ENCODE data around the gene TMEM185A.
"Not testable (repeated sequence)": the region's sequence is repeated elsewhere in the genome, so short reads cannot be mapped to it uniquely, and the experiment has no call there.

The TMEM185A gene

GRCh38 chrX:149631234-149632165, at the start of gene TMEM185A:
TMEM185A (minus strand) TSS chrX:149631792; CDS start chrX:149631580, 212 bp downstream.
- peak; percentile 65 for DNase-seq

DNA sequence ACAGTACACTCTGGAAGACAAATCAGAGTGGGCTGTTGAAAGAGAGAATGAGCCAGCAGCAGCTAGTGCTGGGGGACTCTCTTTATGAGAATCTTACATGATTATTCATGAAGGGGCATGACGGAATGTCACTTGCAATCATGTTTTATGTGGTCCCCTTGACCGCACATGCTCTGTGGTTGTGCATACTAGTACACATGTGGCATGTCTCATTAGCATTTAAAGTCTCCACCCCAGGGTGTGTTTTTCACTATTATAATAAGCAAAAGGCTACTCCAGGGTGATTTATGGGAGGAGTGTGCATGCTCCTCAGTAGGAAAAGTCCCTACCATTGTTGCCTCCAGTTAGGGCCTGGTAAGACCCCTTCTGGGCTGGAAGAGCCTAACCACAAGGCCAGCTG, 49.6 kb upstream of the TMEM185A start:
- no peak for DNase-seq

GRCh38 chrX:149679164-149679678, 47.6 kb upstream of the TMEM185A start:
- not testable (repeated sequence) for DNase-seq

- not testable (repeated sequence) for DNase-seq
Observed at GRCh38 chrX:149675554-149675953, 44.0 kb upstream of the TMEM185A start.

DNA sequence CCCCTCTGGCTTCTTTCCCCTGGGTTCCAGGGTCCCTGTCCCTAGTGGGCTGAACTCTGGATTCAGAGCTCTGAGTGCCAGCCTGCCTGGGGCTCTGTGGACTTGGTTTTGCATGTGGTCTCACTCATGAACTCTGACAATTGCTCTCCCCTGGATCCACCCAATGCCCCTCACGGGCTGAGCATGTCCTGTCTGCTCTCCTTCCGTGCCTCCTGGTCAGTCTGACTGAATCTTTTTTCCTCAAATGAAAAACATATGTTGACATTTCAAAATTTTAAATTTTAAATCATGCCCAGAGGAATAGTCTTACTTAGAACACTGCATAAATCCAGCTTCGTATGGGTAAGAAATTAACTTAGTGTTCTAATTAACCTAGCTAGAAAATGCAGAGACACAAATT, 43.5 kb upstream of the TMEM185A start:
- DNase-seq = not testable (repeated sequence)

DNA sequence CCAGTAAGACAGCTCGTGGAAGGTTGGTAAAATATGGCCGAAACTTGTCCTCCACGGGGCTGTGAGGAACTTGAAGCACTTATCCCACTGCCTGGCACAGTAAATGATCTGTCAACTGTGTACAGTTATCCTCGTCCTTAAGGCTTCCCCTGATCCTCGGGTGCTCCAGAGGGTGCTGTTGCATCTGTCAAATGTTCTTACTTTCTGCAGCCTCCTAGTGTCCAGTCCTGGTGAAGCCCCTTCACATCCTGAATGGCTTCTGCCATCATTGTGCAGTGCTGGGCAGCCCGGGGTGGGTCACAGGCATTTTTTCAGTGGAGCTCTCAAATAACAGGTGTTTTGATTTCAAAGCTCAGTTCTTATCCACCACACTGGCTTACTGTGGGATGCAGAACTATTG, 29.0 kb upstream of the TMEM185A start:
- not testable (repeated sequence) for DNase-seq

- DNase-seq = not testable (repeated sequence)
Observed at GRCh38 chrX:149656260-149656884, 24.8 kb upstream of the TMEM185A start.

GRCh38 chrX:149652232-149652981, 20.8 kb upstream of the TMEM185A start:
- no peak for DNase-seq

GRCh38 chrX:149650162-149650561, 18.6 kb upstream of the TMEM185A start:
- no peak for DNase-seq

DNA sequence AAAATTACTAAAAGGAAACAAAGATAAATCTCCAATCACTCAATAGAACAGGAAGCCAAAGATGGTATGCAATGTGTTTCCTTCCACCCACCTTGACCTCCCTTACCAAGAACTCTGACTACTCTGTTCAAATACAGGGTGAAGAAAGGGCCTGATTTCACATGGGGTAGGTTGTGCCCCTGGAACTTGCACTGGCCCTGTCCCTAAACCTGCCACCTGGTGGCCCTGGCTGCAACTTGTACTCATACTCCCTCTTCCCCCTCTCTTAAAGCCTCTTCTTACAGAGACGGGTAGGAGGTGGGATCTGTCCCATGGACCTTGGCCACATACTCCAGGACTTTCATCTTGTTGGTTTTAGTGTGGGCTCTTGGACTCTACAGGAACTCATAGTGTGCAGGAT, 17.3 kb upstream of the TMEM185A start:
- DNase-seq = no peak

DNA sequence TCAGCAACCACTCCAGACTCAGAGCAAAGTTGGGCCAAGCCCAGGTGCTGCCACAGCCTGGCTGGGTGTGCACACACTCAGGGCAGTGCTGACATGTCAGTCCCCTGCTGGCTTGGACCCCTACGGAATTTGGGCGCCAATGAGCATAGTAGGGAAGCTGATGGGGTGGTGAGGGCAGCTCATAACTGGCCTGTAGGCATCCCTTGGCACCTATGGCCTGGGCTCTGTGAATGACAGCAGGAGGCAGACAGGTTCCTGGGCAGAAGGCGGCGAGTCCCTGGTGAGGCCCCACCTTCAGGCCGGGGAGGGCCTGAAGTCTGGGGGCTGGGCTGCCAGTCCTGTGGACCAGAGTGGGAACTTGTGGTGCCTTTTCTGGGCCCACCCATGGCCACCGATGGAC, 15.9 kb upstream of the TMEM185A start:
- DNase-seq = no peak

DNA sequence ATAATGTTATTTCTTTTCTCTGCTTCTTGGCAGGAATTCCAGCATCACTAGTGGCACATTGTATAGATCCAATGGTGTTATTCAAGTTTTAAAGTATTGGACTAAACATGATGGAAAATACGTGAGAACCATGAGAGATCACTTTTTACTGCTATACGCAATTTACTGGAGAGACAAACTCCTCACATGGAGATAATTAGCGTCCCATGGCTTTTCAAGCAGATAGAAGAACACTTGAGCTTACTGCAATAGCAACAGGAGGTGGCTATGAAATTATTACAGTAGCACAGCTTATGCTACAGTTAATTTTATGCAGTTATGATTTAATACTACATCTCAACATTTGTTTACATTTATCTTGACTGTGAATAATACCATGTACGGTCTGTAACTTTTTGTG, 11.9 kb upstream of the TMEM185A start:
- no peak for DNase-seq

DNA sequence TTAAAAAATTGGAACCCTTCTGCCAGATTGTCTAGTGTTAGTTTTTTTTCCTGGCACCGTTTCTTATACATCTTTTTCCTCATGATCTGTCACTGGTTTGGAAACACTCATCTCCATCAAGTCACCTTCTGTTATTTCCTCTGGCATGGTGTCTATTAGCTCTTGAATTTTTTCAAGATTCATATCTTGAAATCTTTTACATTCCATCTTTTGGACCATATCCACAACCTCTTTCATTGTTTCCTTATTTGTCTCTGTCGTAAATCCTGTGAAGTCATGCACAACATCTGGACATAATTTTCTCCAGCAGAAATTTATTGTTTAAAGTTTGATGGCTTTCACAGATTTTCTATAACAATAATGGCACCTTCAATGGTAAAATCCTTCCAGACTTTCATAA, 10.2 kb upstream of the TMEM185A start:
- no peak for DNase-seq

GRCh38 chrX:149641432-149641831, 9.8 kb upstream of the TMEM185A start:
- no peak for DNase-seq

- no peak for DNase-seq
Observed at GRCh38 chrX:149639568-149639967, 8.0 kb upstream of the TMEM185A start.

DNA sequence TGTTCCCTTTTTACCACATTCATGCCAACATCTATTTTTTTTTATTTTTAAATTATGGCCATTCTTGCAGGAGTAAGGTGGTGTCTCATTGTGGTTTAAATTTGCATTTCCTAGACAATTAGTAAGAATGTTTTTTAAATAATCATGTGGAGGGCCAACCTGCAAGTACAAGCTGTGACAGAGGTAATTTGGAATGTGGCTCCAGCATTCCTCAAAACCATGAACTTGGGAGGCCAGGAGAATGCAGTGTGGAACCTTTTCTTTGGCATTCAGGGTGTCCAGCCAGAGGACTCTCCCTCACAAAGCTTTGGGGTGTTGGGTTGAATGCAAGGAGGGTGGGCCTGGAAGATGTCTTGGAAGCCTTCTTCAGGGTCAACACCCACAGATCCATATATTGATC, 7.3 kb upstream of the TMEM185A start:
- DNase-seq = no peak

DNA sequence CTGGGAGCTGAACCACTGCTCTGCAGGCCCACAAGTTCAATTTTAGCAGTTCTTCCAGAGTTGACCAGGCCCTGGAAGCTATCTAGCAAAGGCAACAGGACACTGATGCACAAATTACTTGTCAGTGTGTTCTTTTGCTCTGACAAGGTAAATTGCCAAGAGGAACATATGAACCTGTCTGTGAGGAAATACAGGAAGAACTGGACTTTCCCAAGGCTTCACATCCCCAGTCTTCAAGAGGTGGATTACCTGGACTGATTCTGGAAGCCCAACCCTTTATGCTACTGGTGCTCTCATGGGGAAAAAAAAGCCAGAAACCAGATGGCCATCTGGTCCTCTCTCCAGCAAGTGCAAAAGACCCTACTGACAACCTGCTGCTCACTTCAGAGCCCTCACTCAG, 1.9 kb upstream of the TMEM185A start:
- DNase-seq = no peak

DNA sequence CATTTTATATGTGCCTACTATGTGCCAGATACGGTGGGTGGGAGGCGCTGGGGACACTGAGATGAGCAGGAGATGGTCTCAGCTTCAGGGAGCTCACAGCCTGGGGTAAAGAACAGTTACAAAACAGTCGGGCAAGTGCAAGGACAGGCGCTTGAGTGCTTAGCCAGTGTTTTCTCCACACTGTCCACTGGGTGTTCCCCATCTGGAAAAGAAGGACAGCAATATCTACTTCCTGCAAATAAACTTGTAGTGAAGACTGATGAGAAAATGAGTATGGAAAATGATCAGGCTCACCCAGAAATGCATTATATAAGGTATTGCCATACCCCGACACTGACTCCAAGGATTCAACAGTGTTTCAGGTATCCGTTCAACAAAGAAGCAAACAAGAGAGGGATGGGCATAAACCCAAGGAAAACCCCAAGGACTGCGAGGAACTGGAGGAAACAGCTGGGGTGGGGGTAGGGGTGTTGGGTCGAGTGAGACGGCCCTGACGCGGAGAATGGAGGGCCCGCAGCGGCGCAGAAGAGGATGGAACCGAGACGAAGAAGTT, 835 bp downstream of the TMEM185A start:
- DNase-seq = no peak

DNA sequence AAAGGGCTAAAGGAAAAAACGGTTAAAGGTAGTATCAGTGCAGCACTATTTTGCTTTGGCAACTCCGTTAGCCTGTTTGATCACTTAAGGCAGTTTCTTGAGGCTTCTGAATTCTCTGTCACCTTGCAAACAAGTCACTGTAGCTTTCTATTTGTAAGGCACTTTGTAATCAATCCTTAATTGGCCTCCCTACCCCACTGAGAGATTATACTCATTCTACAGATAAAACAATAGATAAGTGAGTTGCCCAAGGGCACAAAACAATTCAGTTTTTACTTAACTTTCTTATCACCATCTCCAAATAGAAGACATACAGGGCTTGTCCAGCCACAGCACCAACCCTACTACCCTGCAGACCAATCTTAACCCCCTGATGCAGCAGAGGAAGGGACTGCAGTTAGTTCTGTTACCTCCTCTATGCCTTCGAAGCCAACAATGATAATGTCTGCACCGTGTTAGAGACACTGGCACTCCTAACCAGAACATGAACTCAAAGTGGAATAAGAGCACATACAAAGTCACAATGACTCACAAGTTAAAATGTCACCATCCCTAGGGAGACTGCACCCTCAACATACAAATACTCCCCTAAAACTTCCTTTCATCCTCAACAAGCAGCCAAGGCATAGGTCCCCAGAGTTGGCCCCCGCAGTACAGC, 1.7 kb downstream of the TMEM185A start:
- DNase-seq = no peak

DNA sequence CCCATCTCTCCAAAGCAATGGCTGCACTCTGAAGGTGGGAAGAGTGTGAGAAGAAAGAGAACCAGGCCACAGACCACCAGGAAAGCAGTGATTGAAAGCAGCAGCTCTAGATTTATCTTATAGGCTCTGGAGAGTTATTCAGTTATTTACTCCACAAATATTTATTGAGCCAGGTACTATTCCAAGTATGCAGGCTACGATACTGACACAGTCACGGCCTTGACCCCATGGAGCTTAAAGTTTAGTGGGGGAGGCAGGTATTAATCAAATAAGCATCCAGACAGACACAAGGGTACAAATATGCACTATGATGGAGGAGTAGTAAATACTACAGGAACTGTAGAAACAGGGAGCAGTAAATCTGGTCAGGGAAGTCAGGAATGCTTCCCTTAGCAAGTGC, 2.8 kb downstream of the TMEM185A start:
- no peak for DNase-seq

GRCh38 chrX:149628280-149628679, 3.3 kb downstream of the TMEM185A start:
- DNase-seq = no peak

- DNase-seq = not testable (repeated sequence)
Observed at GRCh38 chrX:149626829-149627228, 4.8 kb downstream of the TMEM185A start.

Measured in activated CD4-positive, alpha-beta T cell treated with anti-CD3 and anti-CD28 coated beads, Interleukin-2, amount 50 U/mL, for 1 hour (primary cell).